ENCODE measurements around the gene ARHGEF16.

ARHGEF16 gene

DNA sequence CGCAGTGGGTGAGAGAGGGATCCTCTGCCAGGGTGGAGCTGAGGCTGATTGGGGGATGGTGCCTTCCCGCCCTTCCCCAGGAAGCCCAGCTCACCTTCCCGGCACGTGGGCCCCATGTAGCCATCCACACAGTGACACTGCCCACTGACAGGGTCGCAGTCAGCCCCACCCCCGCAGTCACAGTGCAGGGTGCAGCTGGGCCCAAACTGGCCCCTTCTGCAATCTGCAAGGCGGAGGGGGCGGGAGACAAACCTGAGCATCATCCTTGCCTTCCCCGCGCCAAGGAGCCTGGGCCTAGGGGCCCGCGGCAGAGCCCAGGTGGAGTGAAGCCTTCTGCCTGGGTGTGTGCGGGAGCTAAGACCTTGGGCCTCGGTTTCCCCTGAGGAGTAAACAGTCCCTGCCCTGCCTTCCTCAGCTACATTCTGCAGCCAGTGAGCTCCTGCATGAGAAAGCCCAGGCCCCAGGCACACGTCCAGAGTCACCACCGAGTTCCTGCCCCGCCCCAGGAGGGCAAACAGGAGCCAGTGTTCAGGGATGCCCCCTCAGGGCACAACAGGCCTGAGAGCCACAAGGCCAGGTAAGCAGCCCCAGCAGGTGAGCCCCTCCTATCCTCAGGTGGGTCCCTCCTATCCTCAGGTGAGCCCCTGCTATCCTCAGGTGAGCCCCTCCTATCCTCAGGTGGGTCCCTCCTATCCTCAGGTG lies 38.2 kb downstream of the ARHGEF16 start:
- DNase-seq: no peak
- no peaks in the 10 kb centered on the region for H3K27me3 ChIP-seq (ENCODE audit: insufficient read depth, low read depth, severe bottlenecking)
- H3K27ac ChIP-seq: no peak overlapping the region
- TF ChIP-seq CTCF (IDR thresholded peaks at IDR 0.05; ENCODE audit: low read depth, low read length): no peak
- H3K36me3 ChIP-seq: no peaks in the 10 kb centered on the region
- no peak overlapping the region for H3K4me3 ChIP-seq (ENCODE audit: low read depth, low read length)
- H3K9me3 ChIP-seq (ENCODE audit: severe bottlenecking): no peaks in the 10 kb centered on the region

DNA sequence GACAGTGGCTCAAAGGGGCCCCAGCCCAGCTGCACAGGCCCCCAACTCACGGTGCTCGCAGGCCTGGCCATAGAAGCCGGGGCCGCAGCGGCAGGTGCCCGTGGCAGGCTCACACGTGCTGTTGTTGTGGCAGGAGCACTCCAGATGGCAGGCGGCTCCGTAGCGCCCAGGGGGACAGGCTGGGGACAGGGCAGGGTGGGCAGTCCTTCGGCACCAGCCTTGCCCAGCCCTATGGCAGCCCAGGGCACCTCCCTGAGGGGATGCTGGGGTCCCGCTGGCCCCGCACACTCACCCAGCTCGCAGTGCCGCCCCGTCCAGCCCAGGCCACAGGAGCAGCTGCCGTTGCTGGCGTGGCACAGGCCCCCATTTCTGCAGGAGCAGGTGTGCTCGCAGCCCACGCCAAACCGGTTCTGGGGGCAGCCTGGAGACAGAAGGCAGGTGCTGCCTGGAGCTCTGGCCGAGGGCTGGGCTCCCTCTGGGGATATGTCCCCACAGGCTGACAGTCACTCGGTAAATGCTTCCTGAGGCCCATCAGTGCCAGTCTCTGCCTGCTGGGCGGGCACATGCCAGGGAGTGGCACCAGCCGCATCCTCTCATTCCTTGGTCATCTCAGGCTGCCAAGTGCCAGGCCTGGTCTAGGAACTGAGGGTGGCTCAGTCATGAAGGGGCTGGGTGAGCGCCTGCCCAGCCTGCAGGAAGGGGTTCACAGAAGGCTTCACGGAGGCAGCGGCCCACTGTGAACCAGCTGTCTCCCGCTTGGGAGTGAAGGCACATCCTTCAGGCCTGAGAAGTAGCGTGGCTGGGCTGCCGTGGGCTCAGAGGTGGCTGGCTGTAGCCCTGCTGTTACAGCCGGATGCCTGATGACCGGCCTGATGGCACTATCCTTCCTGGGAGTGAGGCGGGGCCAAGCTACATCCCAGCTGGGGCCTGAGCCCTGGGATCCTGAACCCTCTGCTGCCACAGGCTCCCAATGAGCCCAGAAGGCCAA lies 40.1 kb downstream of the ARHGEF16 start:
- H3K36me3 ChIP-seq: no peaks in the 10 kb centered on the region
- no peak for TF ChIP-seq CTCF (IDR thresholded peaks at IDR 0.05; ENCODE audit: low read depth, low read length)
- no peaks in the 10 kb centered on the region for H3K9me3 ChIP-seq (ENCODE audit: severe bottlenecking)
- H3K27ac ChIP-seq: no peak overlapping the region
- DNase-seq: no peak
- H3K27me3 ChIP-seq (ENCODE audit: insufficient read depth, low read depth, severe bottlenecking): no peaks in the 10 kb centered on the region
- no peak overlapping the region for H3K4me3 ChIP-seq (ENCODE audit: low read depth, low read length)

DNA sequence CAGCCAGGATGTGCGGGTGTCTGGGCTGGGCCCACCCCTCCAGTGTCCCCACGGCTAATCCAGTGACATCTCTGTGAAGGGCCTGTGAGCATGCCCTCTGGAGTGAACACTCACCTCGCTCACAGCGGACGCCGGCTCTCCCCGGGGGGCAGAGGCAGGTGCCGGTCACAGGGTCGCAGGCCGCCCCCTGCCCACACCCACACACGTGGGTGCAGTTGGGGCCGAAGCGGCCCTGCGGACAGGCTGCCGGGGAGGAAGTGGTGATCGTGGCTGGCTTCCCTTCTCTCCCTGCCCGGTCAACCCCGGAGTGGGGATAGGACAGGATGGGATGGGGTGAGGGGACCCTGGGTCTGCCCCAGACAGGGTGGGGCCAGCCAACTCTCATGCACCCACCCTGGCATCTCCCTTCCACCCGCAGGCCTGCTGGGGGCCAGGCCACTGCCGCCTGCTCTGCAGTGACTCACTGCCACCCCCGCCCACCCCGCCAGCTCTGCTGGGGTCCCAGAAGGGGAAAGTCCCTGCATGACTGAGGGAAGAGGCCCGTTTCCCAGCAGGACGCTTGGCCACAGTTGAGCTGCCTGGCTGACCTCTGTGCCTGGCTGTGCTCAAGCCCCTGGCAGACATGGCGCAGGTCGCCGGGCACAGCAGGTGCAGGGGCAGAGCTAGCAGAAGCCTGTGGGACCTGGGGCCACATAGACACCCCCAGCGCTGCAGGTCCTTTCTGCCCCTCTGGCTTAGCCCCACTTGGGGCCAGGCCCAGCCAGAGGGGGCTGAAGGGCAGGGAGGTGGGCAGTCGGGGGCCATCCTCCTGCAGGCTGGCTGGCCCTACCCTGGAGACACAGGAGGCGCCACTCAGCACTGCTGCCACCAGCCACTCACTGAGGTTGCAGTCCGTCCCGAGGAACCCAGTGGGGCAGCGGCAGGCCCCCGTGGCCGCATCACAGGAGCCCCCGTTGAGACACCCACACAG lies 41.6 kb downstream of the ARHGEF16 start:
- TF ChIP-seq CTCF (IDR thresholded peaks at IDR 0.05; ENCODE audit: low read depth, low read length): no peak
- no peak overlapping the region for H3K4me3 ChIP-seq (ENCODE audit: low read depth, low read length)
- no peaks in the 10 kb centered on the region for H3K36me3 ChIP-seq
- no peak overlapping the region for H3K27ac ChIP-seq
- DNase-seq: no peak
- H3K9me3 ChIP-seq (ENCODE audit: severe bottlenecking): no peaks in the 10 kb centered on the region
- no peaks in the 10 kb centered on the region for H3K27me3 ChIP-seq (ENCODE audit: insufficient read depth, low read depth, severe bottlenecking)

- no peak for DNase-seq
- no peak overlapping the region for H3K27ac ChIP-seq
- no peaks in the 10 kb centered on the region for H3K27me3 ChIP-seq (ENCODE audit: insufficient read depth, low read depth, severe bottlenecking)
- no peak for TF ChIP-seq CTCF (IDR thresholded peaks at IDR 0.05; ENCODE audit: low read depth, low read length)
- H3K36me3 ChIP-seq: no peaks in the 10 kb centered on the region
- H3K4me3 ChIP-seq (ENCODE audit: low read depth, low read length): no peak overlapping the region
- H3K9me3 ChIP-seq (ENCODE audit: severe bottlenecking): no peaks in the 10 kb centered on the region
Measured at GRCh38 chr1:3496916-3497315, 42.5 kb downstream of the ARHGEF16 start.

- no peak overlapping the region for H3K4me3 ChIP-seq (ENCODE audit: low read depth, low read length)
- no peak overlapping the region for H3K27ac ChIP-seq
- H3K9me3 ChIP-seq (ENCODE audit: severe bottlenecking): no peaks in the 10 kb centered on the region
- TF ChIP-seq CTCF (IDR thresholded peaks at IDR 0.05; ENCODE audit: low read depth, low read length): no peak
- no peak for DNase-seq
- no peaks in the 10 kb centered on the region for H3K27me3 ChIP-seq (ENCODE audit: insufficient read depth, low read depth, severe bottlenecking)
- H3K36me3 ChIP-seq: no peaks in the 10 kb centered on the region
Measured at GRCh38 chr1:3497521-3497920, 43.1 kb downstream of the ARHGEF16 start.
